Heart left ventricle (tissue), 16 donors: ENCODE data around the gene MAML2. TPM values are rescaled to one million over a fixed set of nuclear protein-coding genes. Genes with fewer than 3 reads are reported as not detected.

Source experiments
- ATAC-seq, 4 donors: fragments of 200-7000 bp; cut with Tn5 transposase; one replicate each; pipeline ENCODE4 v1.9.1; 2020 to 2022; ENCODE audit warnings: moderate library complexity in 4 of 4, mild to moderate bottlenecking in 3 of 4, moderate number of reproducible peaks in 1 of 4
- DNase-seq, 5 donors: peaks; one replicate each; pipeline ENCODE4 v3.0.0-alpha.2; 2020
- H3K27ac ChIP-seq, 12 donors: fragments of 200-600 bp; sonication (generic) in 4 of 12; one replicate each; pipeline versions ENCODE4 v1.5.0 to v1.8.0; 2016 to 2022; ENCODE audit warnings: mild to moderate bottlenecking in 2 of 12
- H3K27me3 ChIP-seq, 9 donors: fragments of 200-600 bp; sonication (generic) in 2 of 9; one replicate each; pipeline versions ENCODE4 v1.5.1 to v1.8.0; 2016 to 2022; ENCODE audit warnings: mild to moderate bottlenecking in 3 of 9
- H3K36me3 ChIP-seq, 9 donors: fragments of 200-600 bp; sonication (generic) in 2 of 9; one replicate each; pipeline versions ENCODE4 v1.5.0 to v1.8.0; 2018 to 2022; ENCODE audit warnings: mild to moderate bottlenecking in 2 of 9
- H3K4me1 ChIP-seq, 12 donors: fragments of 200-600 bp; sonication (generic) in 4 of 12; one replicate each; pipeline versions ENCODE4 v1.5.0 to v1.8.0; 2016 to 2022; ENCODE audit warnings: mild to moderate bottlenecking in 3 of 12
- H3K4me3 ChIP-seq, 12 donors: fragments of 200-600 bp; sonication (generic) in 4 of 12; one replicate each; pipeline versions ENCODE4 v1.5.0 to v1.8.0; 2017 to 2022; ENCODE audit warnings: mild to moderate bottlenecking in 9 of 12, moderate library complexity in 4 of 12
- H3K9me3 ChIP-seq, 12 donors: fragments of 200-600 bp; sonication (generic) in 4 of 12; one replicate each; pipeline versions ENCODE4 v1.5.0 to v1.8.0; 2016 to 2022; ENCODE audit warnings: mild to moderate bottlenecking in 1 of 12
- CTCF ChIP-seq, 12 donors: fragments of 200-600 bp; sonication (generic) in 4 of 12; IDR thresholded peaks; one replicate each; pipeline versions ENCODE4 v1.5.0 to v1.8.0; 2018 to 2022; ENCODE audit warnings: antibody characterized with exemption in 12 of 12, mild to moderate bottlenecking in 5 of 12
- POLR2A ChIP-seq, 2 donors: fragments of 450-650 bp; IDR thresholded peaks; one replicate each; pipeline ENCODE4 v1.6.1; 2017; ENCODE audit warnings: antibody characterized with exemption in 2 of 2, mild to moderate bottlenecking in 2 of 2, moderate library complexity in 2 of 2
- WGBS, 4 donors: extraction: QIAGEN DNeasy Blood & Tissue Kit in 2 of 4; methylation state at CpG; one replicate each; pipeline versions ENCODE4 v1.1.5 to v1.1.7; 2013 to 2018; 5-methylcytosine and 5-hydroxymethylcytosine counted together
- intact Hi-C, 10 donors: fragments of 100-400 bp; cut with DNase I; formaldehyde crosslinking; loops; one replicate each; pipeline versions ENCODE4 v1.11.1 to v1.14.2; 2022
- polyA plus RNA-seq, 2 donors: library from polyadenylated mRNA; stranded (reverse); fragments of 200-250 nt; gene quantifications; one replicate each; pipeline ENCODE4 v1.2.3, GENCODE V29; 2013
- total RNA-seq, 9 donors: library from RNA; depleted of rRNA in 2 of 9; stranded (reverse); fragments of >200 nt in 2 of 9; fragmentation: NEBNext Ultra II Directional in 3 of 9; extraction: Animal tissue kit (Norgen Biotek cat#: 25700) in 3 of 9; gene quantifications; one replicate each; pipeline versions ENCODE4 v1.1.0 to v1.2.4, GENCODE V29; 2016 to 2023
- donor health status: ischemic (EF 13 %, LVEDD 7.1; RV severe dilation, severe dysfunction).
- donor health status: healthy with polysubstance abuse.
- donor health status: DM: no; HTN: yes; CAD: no.
- donor health status: DM: no; HTN: no; CAD: no.
- donor health status: ischemic (EF 25% LVEDD 6.9; RV normal size, moderate dysfunction).
- donor health status: ischemic (EF 25% LVEDD 5.7; RV mildly dilated, moderate dysfunction).
- donor health status: healthy.
- donor health status: DM: yes; HTN: yes; CAD: no.
- donor health status: ischemic (EF 35%, LVEDD 5.7; RV mildly dilated, moderate dysfunction).
- donor health status: nonischemic (EF 11% LVEDD 7.7; RV severe dilation, severe dysfunction).
- donor health status: DM: yes; HTN: yes; CAD: no.
- donor health status: PGD.
- donor health status: ischemic (EF 29% LVEDD 5.4; RV normal size, mild dysfunction).
- donor health status: nonischemic (EF 23%, LVEDD 6.1; RV moderate dilation, normal function).

MAML2 gene
- total and polyA plus RNA-seq, 11 donors: 1.3 to 10.8 (median 4.8) TPM

- 73 to 80% (median 77%) methylated on average over 12 of the region's 12 CpGs for WGBS, 4 donors
- DNase-seq: no peak
- TF ChIP-seq POLR2A (IDR thresholded peaks at IDR 0.05) (no peak), CTCF (IDR thresholded peaks at IDR 0.05) (no peak)
- intact Hi-C loops: no loop called here
- Histone ChIP-seq H3K27me3 (no peaks in the 10 kb centered on the region), H3K4me1 (peaks cover 0 to 15% (median 0%) of the 10 kb centered on the region in 12 donors), H3K9me3 (no peaks in the 10 kb centered on the region), H3K4me3 (no peak overlapping the region), H3K36me3 (no peaks in the 10 kb centered on the region), H3K27ac (no peak overlapping the region)
- ATAC-seq: no peak
These were observed 164.7 kb downstream of the MAML2 start for GRCh38 chr11:96178049-96178886.

DNA sequence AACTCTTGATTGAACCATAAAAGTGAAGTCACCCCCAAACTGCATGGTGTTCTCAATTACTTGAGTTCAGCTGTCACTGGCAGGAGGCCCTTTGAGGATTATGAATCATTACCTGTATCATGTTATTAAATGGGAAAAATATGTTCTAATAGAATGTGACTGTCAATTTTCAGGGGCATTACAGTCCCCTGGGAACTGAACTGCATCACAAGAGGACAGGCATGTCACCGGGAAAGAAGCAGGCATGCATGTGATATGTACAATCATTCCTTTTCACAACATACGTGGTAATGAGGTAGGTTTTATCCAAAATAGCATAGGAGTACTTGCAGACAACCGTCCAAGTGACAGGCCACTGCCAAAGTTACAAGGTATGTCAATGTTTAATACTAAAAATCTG lies 165.8 kb downstream of the MAML2 start:
- Histone ChIP-seq H3K9me3 (no peaks in the 10 kb centered on the region), H3K27ac (no peak overlapping the region), H3K4me1 (peaks cover 0 to 23% (median under 1%) of the 10 kb centered on the region in 12 donors), H3K4me3 (no peak overlapping the region), H3K36me3 (no peaks in the 10 kb centered on the region), H3K27me3 (no peaks in the 10 kb centered on the region)
- DNase-seq: no peak
- TF ChIP-seq CTCF (IDR thresholded peaks at IDR 0.05) (no peak), POLR2A (IDR thresholded peaks at IDR 0.05) (no peak)
- intact Hi-C loops: no loop called here
- WGBS, 4 donors: 82 to 93% (median 87%) methylated on average over 3 of the region's 3 CpGs
- ATAC-seq: no peak

GRCh38 chr11:96173906-96174305 lies 169.1 kb downstream of the MAML2 start:
- no peaks in the 10 kb centered on the region for H3K9me3 ChIP-seq
- no peak overlapping the region for H3K4me3 ChIP-seq
- no peaks in the 10 kb centered on the region for H3K27me3 ChIP-seq
- H3K4me1 ChIP-seq: peaks cover 0 to 36% (median 6%) of the 10 kb centered on the region in 12 donors
- DNase-seq (no peak), ATAC-seq (no peak)
- TF ChIP-seq POLR2A (IDR thresholded peaks at IDR 0.05) (no peak), CTCF (IDR thresholded peaks at IDR 0.05) (no peak)
- no peaks in the 10 kb centered on the region for H3K36me3 ChIP-seq
- intact Hi-C loops: loop anchor here in 1 of 10 donors (5.0 kb wide), 1 partner anchor 168 kb away; the partner anchor contains the start of gene MAML2
- WGBS, 4 donors: 91 to 94% (median 92%) methylated on average over 5 of the region's 5 CpGs
- H3K27ac ChIP-seq: no peak overlapping the region

GRCh38 chr11:96173422-96173821 lies 169.6 kb downstream of the MAML2 start:
- WGBS, 4 donors: 76 to 82% (median 78%) methylated on average over 7 of the region's 7 CpGs

More at GRCh38 chr11:96173422-96173821, 169.6 kb downstream of the MAML2 start:
- Histone ChIP-seq H3K27me3 (no peaks in the 10 kb centered on the region), H3K9me3 (no peaks in the 10 kb centered on the region), H3K4me3 (no peak overlapping the region), H3K4me1 (peaks cover 0 to 40% (median 8%) of the 10 kb centered on the region in 12 donors), H3K27ac (peak overlapping the region in 1 of 12 donors; percentile 15), H3K36me3 (no peaks in the 10 kb centered on the region)
- intact Hi-C loops: loop anchor here in 1 of 10 donors (5.0 kb wide), 1 partner anchor 169 kb away; the partner anchor contains the start of gene MAML2
- no peak for ATAC-seq
- DNase-seq: no peak
- no peak for TF ChIP-seq CTCF (IDR thresholded peaks at IDR 0.05)
- TF ChIP-seq POLR2A (IDR thresholded peaks at IDR 0.05): no peak
